Effector memory CD8-positive, alpha-beta T cell (primary cell): ENCODE measurements around the gene SPATS1.

Experiments used
- ATAC-seq: fragments of 150-1000 bp; cut with Tn5 transposase; replicated peaks from 2 replicates; pipeline ENCODE4 v1.10.0; 2021; ENCODE audit warnings: mild to moderate bottlenecking, moderate library complexity
- DNase-seq, 3 experiments: peaks; one replicate each; pipeline ENCODE4 v3.0.0; 2021
- H3K27ac Mint-ChIP-seq, 2 donors: one replicate each; pipeline ENCODE4 v1.8.0; 2022; ENCODE audit warnings: mild to moderate bottlenecking in 2 of 2, mixed read lengths in 2 of 2, moderate library complexity in 2 of 2
- H3K27me3 Mint-ChIP-seq, 2 donors: one replicate each; pipeline ENCODE4 v1.8.0; 2022; ENCODE audit warnings: mixed read lengths in 2 of 2
- H3K36me3 Mint-ChIP-seq: one replicate; pipeline ENCODE4 v1.8.0; 2022; ENCODE audit warnings: mild to moderate bottlenecking, moderate library complexity, mixed read lengths; ENCODE audit not compliant: insufficient read depth
- H3K4me1 Mint-ChIP-seq, 2 donors: one replicate each; pipeline ENCODE4 v1.8.0; 2022; ENCODE audit warnings: low read depth in 2 of 2, mixed read lengths in 2 of 2
- H3K4me3 Mint-ChIP-seq, 2 donors: one replicate each; pipeline ENCODE4 v1.8.0; 2022; ENCODE audit warnings: mild to moderate bottlenecking in 2 of 2, mixed read lengths in 2 of 2, moderate library complexity in 2 of 2
- H3K9me3 Mint-ChIP-seq, 2 donors: one replicate each; pipeline ENCODE4 v1.8.0; 2022; ENCODE audit warnings: mixed read lengths in 2 of 2
- total RNA-seq, 9 experiments: gene quantifications; one replicate each; lab custom pipeline; 2026; lab: John Stamatoyannopoulos, UW

Gene SPATS1, protein sequence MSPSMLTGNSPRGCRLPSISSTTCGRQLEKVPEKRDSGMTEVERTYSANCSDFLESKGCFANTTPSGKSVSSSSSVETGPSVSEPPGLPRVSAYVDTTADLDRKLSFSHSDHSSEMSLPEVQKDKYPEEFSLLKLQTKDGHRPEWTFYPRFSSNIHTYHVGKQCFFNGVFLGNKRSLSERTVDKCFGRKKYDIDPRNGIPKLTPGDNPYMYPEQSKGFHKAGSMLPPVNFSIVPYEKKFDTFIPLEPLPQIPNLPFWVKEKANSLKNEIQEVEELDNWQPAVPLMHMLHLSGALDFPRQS
- 0 reads per million in 9 experiments for total RNA-seq

DNA sequence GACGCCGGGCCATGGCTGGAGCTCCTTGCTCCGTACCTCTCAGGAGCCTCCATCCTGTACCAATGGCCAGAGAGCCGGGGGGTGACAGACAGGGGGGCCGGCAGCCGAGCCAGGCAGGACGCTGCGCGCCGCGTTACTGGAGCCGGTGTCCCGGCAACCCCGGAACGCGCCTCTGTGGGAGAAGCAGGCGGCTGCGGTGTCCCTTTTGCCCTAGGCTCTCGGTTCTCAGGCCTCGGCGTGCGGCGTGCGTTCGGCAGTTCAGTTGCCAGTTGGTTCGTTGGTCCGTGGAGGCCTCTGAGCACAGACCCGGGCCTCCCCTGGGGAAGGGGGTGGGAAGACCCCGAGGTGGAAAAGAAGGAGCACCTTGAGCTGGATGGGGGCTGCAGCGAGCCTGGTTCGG is at the start of gene SPATS1:
TSS of gene SPATS1 (plus strand) at position 162 of the 400 bp plus-strand sequence. CDS start 446 bp downstream, outside the sequence.
- Mint-ChIP-seq H3K27me3 (peaks cover 43 to 64% of the 10 kb centered on the region in 2 donors), H3K4me3 (no peak within 1 kb of the TSS), H3K27ac (no peak within 1 kb of the TSS), H3K36me3 (no peaks in the 10 kb centered on the region), H3K4me1 (no peaks in the 10 kb centered on the region), H3K9me3 (no peaks in the 10 kb centered on the region)
- ATAC-seq (no peak), DNase-seq (no peak)

DNA sequence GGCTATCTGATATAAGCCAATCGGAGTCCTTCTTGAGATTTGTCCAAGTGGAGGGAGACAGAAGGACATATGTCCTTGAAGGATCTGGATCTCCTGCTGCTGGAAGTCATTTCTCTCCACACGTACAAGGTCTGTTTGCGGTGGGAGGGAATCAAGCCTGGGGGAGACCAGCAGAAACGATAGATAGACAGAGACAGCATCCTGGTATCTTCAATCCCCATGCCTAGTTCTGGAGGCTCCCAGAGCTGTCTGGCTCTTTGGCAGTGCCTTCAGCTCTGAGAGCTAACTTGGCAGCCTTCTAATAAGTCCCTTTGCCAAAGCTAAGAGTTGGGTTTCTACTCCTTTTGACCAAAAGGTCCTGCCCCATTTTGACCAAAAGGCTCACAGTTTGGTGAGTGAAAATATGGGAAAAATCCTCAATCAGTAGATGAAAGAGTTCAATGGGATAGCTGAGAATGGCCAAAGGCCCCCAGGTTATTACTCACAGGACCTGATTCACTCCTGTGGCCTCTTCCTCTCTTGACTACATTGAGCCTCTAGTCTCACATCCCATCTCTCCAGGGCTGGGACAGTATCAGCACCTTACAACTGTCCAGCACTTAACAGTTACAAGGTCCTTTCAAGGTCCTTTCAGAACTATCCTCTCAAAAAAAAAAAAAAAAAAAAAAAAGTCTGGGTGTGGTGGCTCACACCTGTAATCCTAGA is 49.6 kb upstream of the SPATS1 start:
- Mint-ChIP-seq H3K4me1 (peaks cover 8 to 10% of the 10 kb centered on the region in 2 donors), H3K27me3 (peaks cover 82 to 91% of the 10 kb centered on the region in 2 donors), H3K4me3 (no peak overlapping the region), H3K36me3 (peaks cover 4% of the 10 kb centered on the region), H3K9me3 (no peaks in the 10 kb centered on the region), H3K27ac (no peak overlapping the region)
- ATAC-seq = no peak
- no peak for DNase-seq

- peaks cover 8 to 14% of the 10 kb centered on the region in 2 donors for H3K4me1 Mint-ChIP-seq
- no peak overlapping the region for H3K27ac Mint-ChIP-seq
- no peak overlapping the region for H3K4me3 Mint-ChIP-seq
- ATAC-seq (no peak), DNase-seq (no peak)
- H3K27me3 Mint-ChIP-seq = peaks cover 66 to 92% of the 10 kb centered on the region in 2 donors
- H3K36me3 Mint-ChIP-seq = peaks cover 4% of the 10 kb centered on the region
- no peaks in the 10 kb centered on the region for H3K9me3 Mint-ChIP-seq
Measured at GRCh38 chr6:44294832-44295791, 47.3 kb upstream of the SPATS1 start.

DNA sequence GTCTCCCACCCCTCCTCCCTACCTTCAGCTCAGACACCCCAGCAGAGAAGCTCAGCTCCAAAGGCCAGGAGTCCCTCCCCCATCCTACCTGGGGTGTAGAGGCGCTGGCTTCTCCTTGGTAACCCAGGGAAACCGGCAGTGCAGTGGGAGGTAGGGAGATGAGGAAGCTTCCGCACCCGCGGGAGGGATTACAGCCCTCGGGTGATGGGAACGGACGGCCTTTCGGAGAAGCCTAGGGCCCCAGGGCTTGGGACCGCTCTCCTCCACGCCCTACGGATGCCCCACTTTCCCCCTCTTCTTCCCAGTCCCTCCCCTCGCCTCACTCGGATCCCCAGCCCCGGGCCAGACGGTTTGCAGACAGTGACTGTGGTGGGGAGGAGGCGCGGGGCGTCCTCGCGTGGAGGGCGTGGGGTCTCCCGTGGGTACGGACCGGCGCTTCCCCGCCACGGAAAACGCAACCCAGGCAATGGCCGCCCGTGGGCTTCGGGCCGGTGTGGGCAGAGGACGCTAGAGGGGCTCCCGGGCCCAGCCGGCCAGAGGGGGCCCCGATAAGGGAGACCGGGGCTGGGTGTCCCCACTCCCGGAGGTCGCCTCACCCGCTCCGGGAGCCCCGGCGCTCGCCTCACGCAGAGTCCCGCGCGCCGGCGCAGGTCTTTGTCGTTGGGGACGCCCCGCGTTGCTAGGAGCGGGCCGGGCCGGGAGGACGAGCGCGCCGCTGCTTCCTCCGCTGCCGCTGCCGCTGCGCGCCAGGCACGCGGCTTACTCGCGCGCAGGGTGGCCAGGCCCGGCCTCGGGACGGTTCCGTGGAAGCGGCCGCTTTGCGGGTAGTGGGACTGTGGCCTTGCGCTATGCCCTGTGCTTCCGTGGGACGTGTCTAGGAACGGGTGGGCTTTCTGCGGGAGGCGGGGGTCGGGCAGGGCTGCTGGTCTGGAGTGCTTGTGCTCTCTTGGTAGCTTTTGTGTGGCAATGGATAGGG is 45.1 kb upstream of the SPATS1 start:
- H3K9me3 Mint-ChIP-seq = no peaks in the 10 kb centered on the region
- peaks cover 11% of the 10 kb centered on the region for H3K36me3 Mint-ChIP-seq
- H3K4me3 Mint-ChIP-seq = peak overlapping the region; percentile 55 to 58
- peak in 2 of 3 experiments; percentile 36 to 38 for DNase-seq
- peaks cover 8 to 14% of the 10 kb centered on the region in 2 donors for H3K4me1 Mint-ChIP-seq
- peaks cover 46 to 70% of the 10 kb centered on the region in 2 donors for H3K27me3 Mint-ChIP-seq
- H3K27ac Mint-ChIP-seq = no peak overlapping the region
- ATAC-seq = peak; percentile 85

DNA sequence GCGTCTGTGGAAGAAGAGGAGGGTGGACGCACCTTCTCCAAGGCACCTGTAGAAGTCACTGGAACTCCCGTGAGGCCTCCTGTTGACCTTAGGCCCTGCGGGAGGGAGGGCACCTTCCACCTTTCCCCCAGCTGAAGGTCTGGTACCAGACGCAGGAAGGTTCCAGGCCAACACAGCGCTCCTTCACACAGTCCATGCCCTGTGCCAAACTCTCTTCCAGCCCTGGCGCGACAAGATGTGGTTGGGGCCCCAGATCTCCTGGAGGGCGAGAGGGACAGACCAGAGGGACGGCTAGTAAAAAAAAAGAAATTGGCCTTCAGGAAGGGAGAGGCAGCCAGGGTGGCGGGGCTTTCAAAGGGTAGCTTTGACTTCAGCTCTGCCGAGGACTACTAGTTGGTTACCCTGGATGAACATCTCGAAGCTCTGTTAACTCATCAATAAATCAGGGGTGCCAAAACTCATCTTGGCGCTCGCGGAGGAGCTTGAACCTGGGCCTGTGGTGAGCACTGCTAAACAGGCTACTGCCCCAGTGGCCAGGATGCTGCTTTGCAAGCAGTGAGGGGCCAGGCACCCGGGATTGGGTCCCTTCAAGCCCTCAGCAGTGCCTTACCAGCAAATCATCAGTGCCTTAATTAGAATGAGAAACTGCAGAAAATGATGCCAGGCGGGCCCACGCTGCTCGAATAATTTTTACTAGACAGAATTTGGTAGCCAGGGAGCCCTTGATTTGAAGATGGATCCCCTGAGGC is 44.2 kb upstream of the SPATS1 start:
- Mint-ChIP-seq H3K4me1 (peaks cover 8 to 14% of the 10 kb centered on the region in 2 donors), H3K4me3 (peak overlapping the region; percentile 37 to 51), H3K9me3 (no peaks in the 10 kb centered on the region), H3K27me3 (peaks cover 38 to 61% of the 10 kb centered on the region in 2 donors), H3K36me3 (peaks cover 11% of the 10 kb centered on the region), H3K27ac (no peak overlapping the region)
- ATAC-seq (no peak), DNase-seq (no peak)

GRCh38 chr6:44298864-44299263 is 43.6 kb upstream of the SPATS1 start:
- peak overlapping the region in 1 of 2 donors; percentile 28 for H3K4me3 Mint-ChIP-seq
- DNase-seq = no peak
- no peaks in the 10 kb centered on the region for H3K9me3 Mint-ChIP-seq
- H3K4me1 Mint-ChIP-seq = peaks cover 8 to 14% of the 10 kb centered on the region in 2 donors
- H3K27me3 Mint-ChIP-seq = peaks cover 31 to 54% of the 10 kb centered on the region in 2 donors
- no peak for ATAC-seq
- peaks cover 11% of the 10 kb centered on the region for H3K36me3 Mint-ChIP-seq
- H3K27ac Mint-ChIP-seq = no peak overlapping the region

GRCh38 chr6:44300292-44300823 is 42.1 kb upstream of the SPATS1 start:
- Mint-ChIP-seq H3K4me1 (peaks cover 8 to 14% of the 10 kb centered on the region in 2 donors), H3K4me3 (no peak overlapping the region), H3K27me3 (peaks cover 17 to 39% of the 10 kb centered on the region in 2 donors), H3K9me3 (no peaks in the 10 kb centered on the region), H3K27ac (no peak overlapping the region), H3K36me3 (peaks cover 8% of the 10 kb centered on the region)
- no peak for DNase-seq
- ATAC-seq = no peak

GRCh38 chr6:44301106-44301505 is 41.3 kb upstream of the SPATS1 start:
- Mint-ChIP-seq H3K4me1 (peaks cover 13 to 14% of the 10 kb centered on the region in 2 donors), H3K36me3 (peaks cover 9% of the 10 kb centered on the region), H3K27me3 (peaks cover 10 to 32% of the 10 kb centered on the region in 2 donors), H3K4me3 (no peak overlapping the region), H3K27ac (no peak overlapping the region), H3K9me3 (no peaks in the 10 kb centered on the region)
- ATAC-seq (no peak), DNase-seq (no peak)

DNA sequence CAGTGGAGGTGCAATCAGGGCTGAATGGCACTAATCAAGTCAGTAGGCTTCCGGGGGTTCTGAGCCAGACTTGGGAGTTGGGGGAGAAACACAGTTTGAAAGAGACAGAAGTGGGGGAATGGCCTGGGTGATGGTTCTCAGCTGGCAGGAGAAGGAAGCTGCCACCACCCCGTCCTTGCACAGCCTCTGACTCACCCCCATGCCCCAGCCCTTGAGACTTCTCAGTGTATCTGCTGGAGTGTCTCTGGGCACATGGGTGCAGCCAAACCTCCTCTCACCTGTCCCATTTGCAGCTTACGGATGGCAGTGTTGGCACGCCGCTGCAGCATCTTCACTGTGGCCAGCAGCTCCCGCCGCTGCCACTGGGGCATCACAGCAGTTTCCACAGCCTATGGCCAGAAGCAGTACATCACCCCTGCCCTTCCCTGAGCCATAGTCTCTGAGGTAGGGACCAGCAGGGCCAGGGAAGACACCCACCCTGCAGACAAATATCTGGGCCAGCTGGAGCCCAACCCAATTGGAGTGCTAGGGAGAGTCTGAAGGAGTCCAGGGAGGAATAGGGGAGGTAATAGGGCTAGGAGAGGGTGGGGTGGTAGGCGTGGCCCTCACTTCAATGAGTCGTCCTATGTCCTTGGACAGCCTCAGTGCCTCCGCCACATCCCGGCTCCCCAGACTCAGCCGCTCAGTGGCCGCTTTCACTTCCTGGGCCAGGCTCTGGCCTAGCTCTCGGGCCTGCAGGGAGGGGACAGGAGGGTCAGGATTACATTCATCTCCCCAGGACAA is 40.5 kb upstream of the SPATS1 start:
- Mint-ChIP-seq H3K36me3 (peaks cover 11% of the 10 kb centered on the region), H3K9me3 (no peaks in the 10 kb centered on the region), H3K4me3 (no peak overlapping the region), H3K4me1 (peaks cover 5 to 6% of the 10 kb centered on the region in 2 donors), H3K27me3 (peaks cover 1 to 23% of the 10 kb centered on the region in 2 donors), H3K27ac (no peak overlapping the region)
- DNase-seq = no peak
- ATAC-seq = no peak

DNA sequence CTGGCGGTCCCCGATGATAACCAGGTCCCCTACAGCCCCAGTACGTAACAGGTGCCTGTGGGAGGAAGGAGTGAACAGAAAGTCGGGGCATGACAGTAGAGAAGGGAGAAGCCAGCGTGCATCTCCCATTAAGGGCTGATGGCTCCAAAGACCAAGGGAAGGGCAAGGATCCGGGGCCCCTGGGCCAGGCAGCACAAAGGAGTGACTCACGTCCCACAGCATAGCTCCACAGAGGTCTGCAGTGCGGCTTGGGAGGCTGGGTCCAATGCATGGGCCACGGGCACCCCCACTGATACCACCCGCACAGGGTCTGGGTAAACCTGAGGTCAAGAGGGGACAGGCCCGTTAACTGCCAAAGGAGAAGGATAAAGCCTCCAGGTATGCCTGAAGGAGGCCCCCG is 39.6 kb upstream of the SPATS1 start:
- Mint-ChIP-seq H3K4me3 (no peak overlapping the region), H3K27me3 (peaks cover 0 to 14% of the 10 kb centered on the region in 2 donors), H3K9me3 (no peaks in the 10 kb centered on the region), H3K4me1 (peaks cover 4 to 5% of the 10 kb centered on the region in 2 donors), H3K27ac (no peak overlapping the region), H3K36me3 (peaks cover 11% of the 10 kb centered on the region)
- DNase-seq = no peak
- no peak for ATAC-seq

GRCh38 chr6:44303842-44304241 is 38.6 kb upstream of the SPATS1 start:
- Mint-ChIP-seq H3K27me3 (peaks cover 0 to 6% of the 10 kb centered on the region in 2 donors), H3K4me3 (no peak overlapping the region), H3K4me1 (peaks cover 3 to 5% of the 10 kb centered on the region in 2 donors), H3K36me3 (peaks cover 13% of the 10 kb centered on the region), H3K9me3 (no peaks in the 10 kb centered on the region), H3K27ac (no peak overlapping the region)
- DNase-seq = no peak
- no peak for ATAC-seq
